Thyroid gland (tissue), 4 donors: ENCODE data around the gene GRIN2C. TPM values are rescaled to one million over a fixed set of nuclear protein-coding genes. Genes with fewer than 3 reads are reported as not detected.

Experiments
- DNase-seq, 2 donors: peaks; one replicate each; pipeline ENCODE4 v3.0.0-alpha.2; 2019
- H3K27ac ChIP-seq, 3 donors: fragments of 200-600 bp; sonication (generic); 1 replicate in 2 of 3; 2 replicates in 1 of 3; pipeline ENCODE4 v1.5.1; 2016 to 2019; ENCODE audit warnings: mild to moderate bottlenecking in 1 of 3, moderate library complexity in 1 of 3
- H3K27me3 ChIP-seq: fragments of 200-600 bp; sonication (generic); one replicate; pipeline ENCODE4 v1.5.1; 2019
- H3K36me3 ChIP-seq, 2 donors: fragments of 200-600 bp; sonication (generic); one replicate each; pipeline ENCODE4 v1.5.1; 2016 to 2019
- H3K4me1 ChIP-seq, 2 donors: fragments of 200-600 bp; sonication (generic); one replicate each; pipeline ENCODE4 v1.5.1; 2017 to 2019
- H3K4me3 ChIP-seq, 3 donors: fragments of 200-600 bp; sonication (generic); replicated peaks in 1 of 3; 1 replicate in 2 of 3; 2 replicates in 1 of 3; pipeline ENCODE4 v1.5.1; 2016; ENCODE audit warnings: mild to moderate bottlenecking in 1 of 3
- H3K9me3 ChIP-seq: fragments of 200-600 bp; sonication (generic); one replicate; pipeline ENCODE4 v1.5.1; 2017
- POLR2A ChIP-seq, 2 donors: fragments of 450-650 bp; IDR thresholded peaks; one replicate each; pipeline ENCODE4 v1.6.1; 2017; ENCODE audit warnings: antibody characterized with exemption in 2 of 2, mild to moderate bottlenecking in 2 of 2, moderate library complexity in 1 of 2
- WGBS, 2 donors: methylation state at CpG; one replicate each; pipeline ENCODE4 v1.1.5; 2017; 5-methylcytosine and 5-hydroxymethylcytosine counted together
- intact Hi-C: fragments of 100-400 bp; cut with DNase I; formaldehyde crosslinking; loops from one replicate; pipeline ENCODE4 v1.15.1; 2023
- total RNA-seq, 4 donors: library from RNA; depleted of rRNA; stranded (reverse); fragments of >200 nt; gene quantifications; one replicate each; pipeline ENCODE4 v1.2.3, GENCODE V29; 2016
- TF ChIP-seq, protein P1 (sequence below), 6 experiments: fragments of 200-600 bp in 3 of 6; fragments of 450-650 bp in 3 of 6; sonication (generic) in 3 of 6; IDR thresholded peaks; one replicate each; pipeline ENCODE4 v1.5.1; 2016 to 2019; ENCODE audit warnings: antibody characterized with exemption in 6 of 6, mild to moderate bottlenecking in 2 of 6, inconsistent platforms in 1 of 6, moderate library complexity in 1 of 6

The GRIN2C gene
- total RNA-seq, 4 donors from 2014 or later: 63.4 to 120 (median 94.0) TPM

GRCh38 chr17:74878658-74879057 lies 19.0 kb upstream of the GRIN2C start:
- Histone ChIP-seq H3K9me3 (no peaks in the 10 kb centered on the region), H3K4me1 (peaks cover 14 to 30% of the 10 kb centered on the region in 2 donors), H3K27me3 (no peaks in the 10 kb centered on the region), H3K4me3 (no peak overlapping the region), H3K27ac (no peak overlapping the region), H3K36me3 (no peaks in the 10 kb centered on the region)
- intact Hi-C loops: no loop called here
- no peak for DNase-seq
- TF ChIP-seq, protein P1, sequence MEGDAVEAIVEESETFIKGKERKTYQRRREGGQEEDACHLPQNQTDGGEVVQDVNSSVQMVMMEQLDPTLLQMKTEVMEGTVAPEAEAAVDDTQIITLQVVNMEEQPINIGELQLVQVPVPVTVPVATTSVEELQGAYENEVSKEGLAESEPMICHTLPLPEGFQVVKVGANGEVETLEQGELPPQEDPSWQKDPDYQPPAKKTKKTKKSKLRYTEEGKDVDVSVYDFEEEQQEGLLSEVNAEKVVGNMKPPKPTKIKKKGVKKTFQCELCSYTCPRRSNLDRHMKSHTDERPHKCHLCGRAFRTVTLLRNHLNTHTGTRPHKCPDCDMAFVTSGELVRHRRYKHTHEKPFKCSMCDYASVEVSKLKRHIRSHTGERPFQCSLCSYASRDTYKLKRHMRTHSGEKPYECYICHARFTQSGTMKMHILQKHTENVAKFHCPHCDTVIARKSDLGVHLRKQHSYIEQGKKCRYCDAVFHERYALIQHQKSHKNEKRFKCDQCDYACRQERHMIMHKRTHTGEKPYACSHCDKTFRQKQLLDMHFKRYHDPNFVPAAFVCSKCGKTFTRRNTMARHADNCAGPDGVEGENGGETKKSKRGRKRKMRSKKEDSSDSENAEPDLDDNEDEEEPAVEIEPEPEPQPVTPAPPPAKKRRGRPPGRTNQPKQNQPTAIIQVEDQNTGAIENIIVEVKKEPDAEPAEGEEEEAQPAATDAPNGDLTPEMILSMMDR (IDR thresholded peaks at IDR 0.05): no peak
- no peak for TF ChIP-seq POLR2A (IDR thresholded peaks at IDR 0.05)
- WGBS, 2 donors: 83 to 91% methylated on average over 2 of the region's 2 CpGs

- intact Hi-C loops: no loop called here
Observed at GRCh38 chr17:74877592-74878548, 18.2 kb upstream of the GRIN2C start.

DNA sequence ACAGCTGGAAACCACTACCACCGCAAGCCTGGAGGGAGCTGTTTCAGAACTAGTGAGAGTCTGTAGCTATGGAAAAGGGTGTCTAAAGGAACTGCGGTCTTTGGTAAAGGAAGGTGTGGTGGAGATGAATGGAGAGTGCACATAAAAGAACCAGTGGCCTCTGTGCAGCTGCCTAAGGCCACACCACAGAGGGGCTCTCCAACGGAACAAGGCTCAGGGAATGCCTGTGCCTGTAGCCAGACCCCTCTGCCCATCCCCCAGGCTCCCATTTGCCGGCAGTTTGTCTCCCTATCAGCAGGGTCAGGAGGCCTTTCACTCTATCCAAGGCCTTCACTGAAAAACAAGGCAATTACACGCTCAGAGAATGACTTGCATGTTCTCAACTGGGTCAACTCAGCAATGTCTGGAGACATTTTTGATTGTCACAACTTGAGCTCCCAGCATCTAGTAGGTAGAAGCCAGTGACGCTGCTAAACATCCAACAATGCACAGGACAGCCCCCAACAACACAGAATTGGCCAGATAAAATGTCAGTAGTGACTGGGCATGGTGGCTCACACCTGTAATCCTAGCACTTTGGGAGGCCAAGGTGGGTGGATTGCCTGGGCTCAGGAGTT lies 16.4 kb upstream of the GRIN2C start:
- TF ChIP-seq, protein P1 (IDR thresholded peaks at IDR 0.05): no peak
- TF ChIP-seq POLR2A (IDR thresholded peaks at IDR 0.05): no peak
- 51 to 77% methylated on average over 6 of the region's 6 CpGs for WGBS, 2 donors
- H3K27me3 ChIP-seq: no peaks in the 10 kb centered on the region
- no peak overlapping the region for H3K4me3 ChIP-seq
- intact Hi-C loops: no loop called here
- peaks cover 21 to 42% of the 10 kb centered on the region in 2 donors for H3K4me1 ChIP-seq
- peak overlapping the region; percentile 80 to 95 (median 81) for H3K27ac ChIP-seq
- DNase-seq: no peak
- no peaks in the 10 kb centered on the region for H3K9me3 ChIP-seq
- H3K36me3 ChIP-seq: no peaks in the 10 kb centered on the region

More at GRCh38 chr17:74877592-74878548, 18.2 kb upstream of the GRIN2C start:
- TF ChIP-seq, protein P1 (IDR thresholded peaks at IDR 0.05): no peak
- no peak for TF ChIP-seq POLR2A (IDR thresholded peaks at IDR 0.05)
- no peaks in the 10 kb centered on the region for H3K9me3 ChIP-seq
- no peaks in the 10 kb centered on the region for H3K27me3 ChIP-seq
- H3K4me1 ChIP-seq: peaks cover 14 to 31% of the 10 kb centered on the region in 2 donors
- peak overlapping the region; percentile 80 to 95 (median 81) for H3K27ac ChIP-seq
- DNase-seq: peak; percentile 83 to 86
- 34 to 39% methylated on average over 9 to 12 of the region's 19 CpGs for WGBS, 2 donors
- H3K36me3 ChIP-seq: no peaks in the 10 kb centered on the region
- H3K4me3 ChIP-seq: no peak overlapping the region

DNA sequence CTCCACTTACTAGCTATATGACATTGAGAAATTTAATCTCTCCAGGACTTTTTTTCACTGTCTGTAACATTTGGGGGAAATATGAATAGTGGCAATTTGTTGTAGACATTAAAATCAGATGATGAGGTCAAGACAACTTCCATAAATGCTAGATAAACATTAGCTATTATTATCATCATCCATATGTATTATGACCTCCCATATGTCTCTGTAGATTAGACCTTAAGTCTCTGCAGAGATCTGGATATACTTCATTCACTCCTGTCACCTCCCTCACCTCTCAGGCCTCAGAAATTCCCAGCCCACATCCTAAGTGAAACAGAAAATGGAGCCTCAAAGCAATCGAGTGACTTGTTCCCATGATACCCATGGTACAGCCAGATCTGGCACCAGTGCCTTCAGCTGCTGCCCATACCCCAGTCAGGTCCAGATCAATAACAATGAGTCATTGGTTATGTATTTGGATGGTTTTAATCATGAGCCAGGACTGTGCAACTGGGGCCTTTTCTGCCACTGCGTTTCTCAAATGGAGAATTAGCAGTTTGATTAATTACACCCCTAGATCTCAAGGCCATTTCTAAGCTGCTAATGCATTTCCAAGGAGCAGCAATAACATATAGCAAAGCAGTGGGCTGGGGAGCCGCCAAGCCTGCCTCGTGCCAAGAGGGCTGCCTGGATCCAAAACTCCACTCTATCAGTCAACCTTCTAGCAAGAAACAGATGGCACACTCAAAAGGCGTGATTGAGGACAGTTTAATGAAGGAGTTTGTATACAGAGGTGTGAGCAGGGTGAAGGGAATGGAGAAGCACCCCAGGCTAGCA lies 15.7 kb upstream of the GRIN2C start:
- Histone ChIP-seq H3K4me1 (peaks cover 21 to 42% of the 10 kb centered on the region in 2 donors), H3K27me3 (no peaks in the 10 kb centered on the region), H3K27ac (no peak overlapping the region), H3K9me3 (no peaks in the 10 kb centered on the region), H3K36me3 (no peaks in the 10 kb centered on the region), H3K4me3 (no peak overlapping the region)
- 56 to 81% methylated on average over 4 to 5 of the region's 5 CpGs for WGBS, 2 donors
- no peak for DNase-seq
- intact Hi-C loops: no loop called here
- TF ChIP-seq, protein P1 (IDR thresholded peaks at IDR 0.05): no peak
- TF ChIP-seq POLR2A (IDR thresholded peaks at IDR 0.05): no peak
